HepG2 (cell line): Measurements from ENCODE around the gene ATP6V0E2.

Source experiments
- ATF1 ChIP-seq: IDR thresholded peaks from 2 replicates; pipeline ENCODE4 v1.6.1; 2016; ENCODE audit warnings: mild to moderate bottlenecking, control low read depth
- CHD4 ChIP-seq: fragments of 200-600 bp; sonication (generic); IDR thresholded peaks from 2 replicates; pipeline ENCODE4 v1.7.0; 2017; ENCODE audit warnings: mild to moderate bottlenecking, low read length, borderline replicate concordance
- CTCF ChIP-seq: sonication (generic); formaldehyde crosslinking; IDR thresholded peaks from 2 replicates; pipeline ENCODE4 v1.5.0; 2020; ENCODE audit warnings: mild to moderate bottlenecking, missing genetic modification reagents, moderate library complexity
- HBP1 ChIP-seq: IDR thresholded peaks from 2 replicates; pipeline ENCODE4 v1.6.1; 2016; ENCODE audit warnings: low read depth, control low read depth
- KDM3A ChIP-seq: IDR thresholded peaks from 2 replicates; pipeline ENCODE4 v1.6.1; 2018; ENCODE audit warnings: low read depth, missing compliant biosample characterization
- MAFG ChIP-seq: sonication (generic); formaldehyde crosslinking; IDR thresholded peaks from 2 replicates; pipeline ENCODE4 v1.5.1; 2020; ENCODE audit warnings: mild to moderate bottlenecking, missing genetic modification reagents
- MNT ChIP-seq: fragments of 450-650 bp; IDR thresholded peaks from 2 replicates; pipeline ENCODE4 v1.6.1; 2016
- SMC3 ChIP-seq: IDR thresholded peaks from 2 replicates; pipeline ENCODE4 v1.6.1; 2011; ENCODE audit warnings: low read length, improper control_type of control experiment
- SRF ChIP-seq: IDR thresholded peaks from 2 replicates; pipeline ENCODE4 v1.6.1; 2011; ENCODE audit warnings: mild to moderate bottlenecking, low read depth, low read length, moderate library complexity
- TARDBP ChIP-seq: sonication (generic); formaldehyde crosslinking; IDR thresholded peaks from 2 replicates; pipeline ENCODE4 v1.8.0; 2022; ENCODE audit warnings: mild to moderate bottlenecking, missing genetic modification reagents
- ZFP41 ChIP-seq: sonication (generic); formaldehyde crosslinking; IDR thresholded peaks from 2 replicates; pipeline ENCODE4 v1.4.0; 2020; ENCODE audit warnings: mild to moderate bottlenecking, missing genetic modification reagents, borderline replicate concordance
- ZNF768 ChIP-seq: sonication (generic); formaldehyde crosslinking; IDR thresholded peaks from 2 replicates; pipeline ENCODE4 v1.4.0; 2020; ENCODE audit warnings: missing genetic modification reagents

- TF ChIP-seq SRF, result no peak
- TF ChIP-seq MAFG (CRISPR knock-in tag), result no peak
- TF ChIP-seq ZFP41, result no peak
- TF ChIP-seq TARDBP (CRISPR knock-in tag), result no peak
- no peak for TF ChIP-seq ATF1
- no peak for TF ChIP-seq SMC3
- TF ChIP-seq KDM3A, result no peak
- no peak for TF ChIP-seq CHD4
- no peak for TF ChIP-seq ZNF768 (CRISPR knock-in tag)
- TF ChIP-seq CTCF (CRISPR knock-in tag), result no peak
- TF ChIP-seq HBP1 (CRISPR knock-in tag), result no peak
- TF ChIP-seq MNT, result no peak
Observed at GRCh38 chr7:149851449-149851848, 22.3 kb upstream of the ATP6V0E2 start.
